Stimulated activated CD4-positive, alpha-beta T cell treated with anti-CD3 and anti-CD28 coated beads, Interleukin-4, amount 100 ng/mL, for 1 hour (primary cell): Measurements from ENCODE around the gene TRMU.
"Not testable (repeated sequence)": the region's sequence is repeated elsewhere in the genome, so short reads cannot be mapped to it uniquely, and the experiment has no call there.

Experiments used
- DNase-seq: peaks from one replicate; pipeline ENCODE4 v3.0.0-alpha.2; 2020

The TRMU gene

DNA sequence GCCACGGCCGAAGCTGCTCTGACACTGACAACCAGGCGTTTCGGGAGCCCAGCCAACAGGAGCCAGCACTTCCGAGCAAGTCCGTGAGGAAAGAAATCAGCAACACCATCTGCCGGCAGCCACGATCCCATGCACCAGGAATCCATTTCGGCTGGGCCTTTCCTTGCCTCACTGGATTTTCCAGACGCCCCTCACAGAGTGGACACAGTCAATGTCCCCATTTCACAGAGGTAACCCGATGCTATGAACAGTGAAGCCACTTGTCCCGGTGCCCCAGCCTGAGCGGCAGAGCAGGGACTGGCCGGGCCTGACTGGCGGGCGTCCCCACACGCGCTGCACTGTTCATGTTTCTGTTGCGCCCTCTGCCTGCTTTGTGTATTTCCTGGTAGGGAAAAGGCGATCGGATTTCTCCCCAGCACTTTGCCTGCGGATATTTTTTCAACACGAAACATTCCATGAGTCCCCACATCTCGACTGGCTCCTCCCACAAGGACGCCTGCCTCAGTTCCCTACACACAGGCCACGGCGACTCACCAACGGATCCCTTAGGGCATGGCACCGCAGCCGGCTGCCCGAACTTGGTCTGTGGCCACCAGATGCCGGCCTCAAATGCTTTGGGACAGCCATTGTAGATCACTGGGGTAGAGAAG is 55.3 kb downstream of the TRMU start:
- no peak for DNase-seq

DNA sequence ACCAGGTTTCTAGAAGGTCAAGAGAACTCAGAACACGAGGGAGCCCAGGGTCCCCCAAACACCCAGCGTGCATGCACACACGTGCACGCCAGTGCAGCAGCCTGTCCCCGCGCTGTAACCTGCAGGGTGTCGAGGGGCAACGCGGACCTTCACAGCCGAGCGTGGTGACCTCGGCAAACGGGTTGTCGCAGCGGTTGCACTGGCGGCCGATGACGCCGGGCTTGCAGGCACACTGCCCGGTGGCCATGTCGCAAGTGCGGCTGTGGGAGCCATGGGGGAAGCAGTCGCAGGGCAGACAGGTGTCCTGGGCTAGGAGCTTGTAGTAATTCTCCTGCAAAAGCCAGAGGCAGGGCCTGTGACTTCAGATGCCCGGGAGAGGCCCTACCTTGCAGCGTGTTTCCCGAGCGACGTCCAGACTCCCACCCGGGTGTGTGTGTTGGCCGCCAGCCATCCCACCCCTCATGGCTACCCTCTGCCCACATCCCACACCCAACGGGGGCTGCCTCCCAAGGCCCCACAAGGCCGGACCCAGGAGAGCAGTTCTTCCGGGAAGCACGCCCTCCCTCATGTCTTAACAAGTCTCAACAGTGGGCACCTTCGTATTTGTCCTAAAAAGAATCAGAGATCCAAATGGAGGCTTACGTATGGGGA is 56.1 kb downstream of the TRMU start:
- no peak for DNase-seq

DNA sequence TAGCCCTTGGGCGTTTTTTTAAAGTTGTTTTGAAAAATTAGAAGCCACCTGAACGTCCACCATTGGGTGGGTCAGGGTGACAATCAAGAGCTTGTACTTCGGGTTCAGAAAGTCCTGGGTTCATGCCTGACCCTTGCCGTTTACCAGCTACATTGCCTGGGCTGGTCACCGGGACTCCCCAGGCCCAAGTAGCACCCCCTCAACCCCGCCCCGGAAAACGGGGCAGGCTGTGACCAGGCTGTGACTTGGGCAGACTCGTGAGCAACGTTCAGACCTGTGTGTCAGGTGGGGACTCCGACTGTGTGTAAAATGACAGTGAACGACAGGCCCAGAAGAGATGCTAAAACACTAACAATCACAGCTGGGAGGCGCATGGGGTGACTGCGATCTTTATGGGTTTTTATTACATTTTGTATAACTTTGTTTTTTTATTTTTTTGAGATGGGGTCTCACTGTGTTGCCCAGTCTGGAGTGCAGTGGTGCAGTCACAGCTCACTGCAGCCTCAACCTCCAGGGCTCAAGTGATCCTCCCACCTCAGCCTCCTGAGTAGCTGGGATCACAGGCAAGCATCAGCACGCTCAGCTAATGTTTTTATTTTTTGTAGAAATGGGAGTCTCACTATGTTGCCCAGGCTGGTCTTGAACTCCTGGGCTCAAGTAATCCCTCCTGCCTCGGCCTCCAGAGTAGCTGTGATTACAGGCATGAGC is 56.8 kb downstream of the TRMU start:
- DNase-seq = no peak

DNA sequence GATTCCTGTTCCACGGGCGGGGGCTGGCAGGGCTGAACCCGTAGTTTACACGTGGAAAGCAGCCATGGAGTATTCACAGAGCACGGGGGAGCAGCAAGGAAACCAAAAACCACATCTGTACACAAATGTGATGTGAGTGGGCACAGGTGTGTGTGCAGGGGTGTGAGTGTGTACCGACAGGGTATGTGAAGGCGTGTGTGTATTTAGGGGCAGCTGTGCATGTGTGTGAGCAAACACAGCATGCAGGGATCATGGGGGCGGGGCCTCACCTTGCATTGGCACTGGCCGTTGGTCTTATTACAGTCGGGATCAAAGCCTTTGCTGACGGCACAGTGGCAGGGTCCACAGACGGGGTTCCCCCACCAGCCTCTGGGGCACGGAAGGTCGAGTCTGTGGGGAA is 58.4 kb downstream of the TRMU start:
- DNase-seq = no peak

DNA sequence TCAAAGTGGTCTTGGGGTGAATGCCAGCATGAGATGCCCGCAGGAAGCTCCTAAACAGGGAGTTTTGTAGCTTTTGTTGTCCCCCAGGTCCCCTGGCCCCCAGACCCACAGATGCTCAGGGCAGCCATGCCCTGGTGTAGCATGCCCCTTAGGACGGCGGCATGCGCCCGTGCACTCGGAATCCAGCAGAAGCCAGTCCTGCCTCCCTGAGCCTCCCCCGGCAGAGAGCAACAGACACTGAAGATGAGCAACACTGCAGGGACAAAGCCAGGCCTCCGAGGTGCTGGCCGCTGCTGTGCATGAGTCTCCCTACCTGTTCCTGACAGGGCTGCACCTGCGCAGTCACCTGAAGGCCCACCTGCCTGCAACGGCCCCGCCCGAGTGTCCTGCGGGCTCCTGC is 59.1 kb downstream of the TRMU start:
- DNase-seq = no peak

DNA sequence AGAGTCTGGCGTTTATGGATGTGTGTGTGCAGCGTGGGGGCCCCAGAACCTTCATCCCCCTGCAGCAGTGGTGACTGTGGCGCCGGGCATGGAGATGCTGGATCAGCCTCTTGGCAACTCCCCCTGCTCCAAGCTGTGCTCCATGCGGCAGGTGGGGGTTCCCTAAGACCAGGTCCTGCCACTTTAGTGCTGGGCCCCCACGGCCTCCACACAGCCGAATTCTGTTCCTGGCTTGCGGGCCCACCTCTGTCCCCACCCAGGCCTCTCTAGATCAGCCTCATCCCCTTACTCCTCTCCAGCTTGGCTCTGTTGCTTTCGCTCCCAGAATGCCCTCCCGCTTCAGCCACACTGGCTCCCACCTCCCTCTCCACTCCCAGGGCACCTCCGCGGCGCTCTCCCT is 59.6 kb downstream of the TRMU start:
- no peak for DNase-seq

DNA sequence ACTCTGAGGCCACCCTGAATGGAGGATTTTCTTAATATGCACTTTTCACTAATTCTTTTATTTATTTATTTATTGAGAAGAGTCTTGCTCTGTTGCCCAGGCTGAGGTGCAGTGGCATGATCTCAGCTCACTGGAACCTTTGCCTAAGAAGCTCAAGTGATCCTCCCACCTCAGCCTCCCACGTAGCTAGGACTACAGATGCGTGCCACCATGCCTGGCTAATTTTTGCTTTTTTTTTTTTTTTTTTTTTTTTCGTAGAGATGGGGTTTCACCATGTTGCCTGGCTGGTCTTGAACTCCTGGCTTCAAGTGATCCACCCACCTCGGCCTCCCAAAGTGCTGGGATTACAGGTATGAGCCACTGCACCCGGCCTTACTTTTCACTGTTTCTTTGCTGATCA is 61.5 kb downstream of the TRMU start:
- DNase-seq = not testable (repeated sequence)

DNA sequence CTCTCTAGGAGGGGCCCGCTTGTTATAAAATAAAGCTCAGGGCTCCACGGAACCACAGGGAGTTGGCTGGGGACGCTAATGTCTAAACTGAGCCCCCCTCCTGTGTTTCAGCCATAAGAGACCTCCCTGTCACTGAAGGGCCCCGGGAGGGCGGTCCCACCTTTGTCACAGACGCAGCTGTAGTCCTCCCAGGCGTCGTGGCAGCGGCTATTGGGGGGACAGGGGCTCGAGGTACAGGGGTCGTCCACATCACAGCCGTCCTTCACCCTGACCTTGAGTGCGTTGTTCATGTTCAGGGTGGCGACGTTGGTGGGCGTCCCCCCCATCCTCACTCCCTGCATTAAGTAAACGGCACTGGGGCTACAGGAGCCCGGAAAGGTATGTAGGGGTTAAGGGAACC is 62.0 kb downstream of the TRMU start:
- no peak for DNase-seq

DNA sequence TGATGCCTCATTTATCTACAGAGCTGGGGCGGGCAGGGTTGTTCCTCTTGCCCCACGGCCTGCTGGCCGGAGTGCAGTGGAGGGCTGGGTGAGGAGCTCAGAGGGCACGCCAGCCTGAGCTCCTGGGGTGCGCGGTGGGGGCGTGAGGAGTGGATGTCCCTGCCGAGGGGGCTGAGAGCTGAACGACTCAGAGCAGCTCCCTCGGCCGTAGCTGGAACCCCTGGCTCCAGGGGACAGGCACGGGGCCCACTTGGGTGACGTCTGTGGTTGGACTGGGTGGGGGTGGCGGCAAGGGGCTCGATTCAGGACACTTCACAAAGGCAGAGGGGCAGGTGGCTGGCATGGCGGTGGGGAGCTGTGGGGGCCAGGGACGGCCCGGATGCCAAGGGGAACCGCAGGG is 62.4 kb downstream of the TRMU start:
- no peak for DNase-seq

DNA sequence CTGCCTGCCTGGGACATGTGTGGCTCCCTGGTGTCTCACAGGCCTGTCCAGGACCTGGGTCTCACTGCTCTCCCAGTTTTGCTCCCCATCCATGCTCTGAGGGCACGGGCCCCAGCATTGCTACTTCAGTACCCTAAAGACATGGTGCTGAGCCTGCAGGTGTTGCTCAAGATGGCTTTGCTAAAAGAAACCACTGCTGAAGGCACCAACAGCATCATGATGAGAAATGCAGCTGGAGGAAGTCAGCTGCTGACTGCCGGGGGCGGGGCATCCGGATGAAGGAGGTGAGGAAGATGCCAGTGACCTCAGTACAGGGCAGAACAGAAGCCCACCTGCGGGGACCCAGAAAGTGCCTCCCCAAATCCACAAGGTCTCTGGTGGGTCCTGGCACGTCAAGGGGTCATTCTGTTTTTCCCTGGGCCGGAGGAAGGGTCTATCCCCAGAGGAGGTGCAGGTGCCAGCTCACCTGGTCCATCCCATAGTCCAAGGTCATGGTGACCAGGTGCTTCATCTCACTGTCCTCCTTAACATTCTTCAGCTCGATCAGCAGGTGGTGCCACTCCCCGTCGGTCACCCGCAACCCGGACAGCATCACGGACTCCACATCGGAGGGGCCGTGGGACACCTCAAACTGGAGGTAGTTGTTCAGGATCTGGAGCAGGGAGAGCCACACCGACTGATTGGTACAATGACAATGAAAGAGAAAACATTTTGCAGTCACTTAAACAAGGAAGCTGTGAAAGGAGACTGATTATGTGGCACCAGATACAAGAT is 63.9 kb downstream of the TRMU start:
- no peak for DNase-seq

DNA sequence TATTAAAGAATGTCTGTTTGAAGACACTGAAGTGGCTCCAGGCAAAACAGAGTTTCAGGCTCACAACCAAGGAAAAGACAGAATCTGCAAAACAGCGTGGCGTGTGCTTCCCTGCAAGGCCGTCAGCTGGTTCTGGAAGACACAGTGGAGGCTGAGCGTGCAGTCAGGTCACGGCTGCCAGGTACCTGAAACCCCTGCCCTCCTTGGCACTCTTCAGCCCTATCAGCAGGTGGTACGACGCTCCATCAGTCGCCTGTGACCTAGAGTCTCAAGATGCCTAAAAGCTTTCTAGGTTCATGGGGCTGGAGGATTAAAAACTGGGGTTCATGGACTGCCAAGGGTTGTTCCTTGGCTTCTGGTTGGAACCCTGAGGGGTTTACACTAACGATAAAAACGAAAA is 65.9 kb downstream of the TRMU start:
- DNase-seq = no peak

DNA sequence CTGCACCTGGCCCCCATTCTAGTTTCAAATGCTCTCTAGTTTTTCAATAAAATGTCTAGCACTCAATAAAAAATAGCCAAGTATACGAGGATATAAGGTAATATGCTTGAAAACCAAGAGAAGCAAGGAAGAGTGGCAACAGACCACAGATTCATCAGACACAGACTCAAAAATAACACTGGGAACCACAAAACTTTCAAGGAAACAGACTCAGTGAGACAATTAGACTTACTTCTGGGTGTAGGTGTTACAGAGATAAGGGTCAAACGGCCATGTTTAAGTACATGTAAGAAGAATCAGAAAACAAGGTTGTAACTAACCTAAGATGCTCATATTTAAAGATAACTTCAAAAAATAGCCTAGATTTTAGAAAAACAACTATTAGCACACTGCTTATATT is 67.0 kb downstream of the TRMU start:
- DNase-seq = no peak

DNA sequence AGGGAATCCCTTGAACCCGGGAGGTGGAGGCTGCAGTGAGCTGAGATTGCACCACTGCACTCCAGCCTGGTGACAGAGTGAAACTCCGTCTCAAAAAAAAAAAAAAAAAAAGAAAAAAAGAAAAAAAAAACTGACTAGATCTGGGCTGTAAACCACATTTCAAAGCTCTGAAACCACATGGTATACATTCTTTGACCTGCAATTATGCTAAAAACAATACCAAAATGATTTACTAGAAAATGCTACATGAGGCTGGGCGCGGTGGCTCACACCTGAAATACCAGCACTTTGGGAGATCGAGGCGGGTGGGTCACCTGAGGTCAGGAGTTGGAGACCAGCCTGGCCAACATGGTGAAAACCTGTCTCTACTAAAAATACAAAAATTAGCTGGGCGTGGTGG is 68.4 kb downstream of the TRMU start:
- DNase-seq = not testable (repeated sequence)

DNA sequence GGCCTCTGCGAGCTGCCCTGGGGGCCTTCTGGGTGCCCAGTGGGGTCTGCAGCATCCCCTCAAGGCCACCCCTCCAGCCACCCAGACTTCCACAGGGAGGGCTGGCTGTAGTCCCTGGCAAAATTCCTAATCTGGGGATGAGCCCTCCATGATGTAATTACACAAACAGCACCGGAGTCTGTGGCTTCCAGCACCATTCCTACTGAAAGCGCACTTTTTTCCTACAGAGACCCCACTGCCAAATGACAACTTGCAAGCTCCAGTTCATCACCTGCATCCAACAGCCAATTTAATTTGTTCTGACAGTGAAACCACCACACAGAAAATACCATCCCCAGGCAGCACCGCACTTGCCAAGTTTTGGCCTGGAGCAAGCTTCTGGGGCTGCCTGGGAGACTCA is 70.4 kb downstream of the TRMU start:
- no peak for DNase-seq

DNA sequence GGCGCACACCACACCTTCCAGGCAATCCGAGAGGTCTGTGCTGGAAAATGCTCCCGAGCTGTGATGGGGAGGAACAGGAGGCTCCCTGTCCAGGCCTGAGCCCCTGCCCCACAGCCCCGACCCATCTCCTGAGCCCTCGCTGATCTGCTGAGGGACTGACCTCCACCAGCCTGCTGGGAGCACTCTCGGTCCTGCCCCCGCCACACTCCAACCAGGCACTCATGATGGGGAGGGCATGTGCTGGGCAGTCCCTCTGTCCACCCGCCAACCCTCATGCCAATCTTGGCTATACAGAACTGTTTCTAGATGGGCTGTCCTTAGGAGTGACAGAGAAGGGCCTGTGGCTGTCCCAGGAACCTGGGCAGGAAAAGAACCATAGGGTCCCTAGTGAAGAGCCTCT is 70.8 kb downstream of the TRMU start:
- DNase-seq = no peak

DNA sequence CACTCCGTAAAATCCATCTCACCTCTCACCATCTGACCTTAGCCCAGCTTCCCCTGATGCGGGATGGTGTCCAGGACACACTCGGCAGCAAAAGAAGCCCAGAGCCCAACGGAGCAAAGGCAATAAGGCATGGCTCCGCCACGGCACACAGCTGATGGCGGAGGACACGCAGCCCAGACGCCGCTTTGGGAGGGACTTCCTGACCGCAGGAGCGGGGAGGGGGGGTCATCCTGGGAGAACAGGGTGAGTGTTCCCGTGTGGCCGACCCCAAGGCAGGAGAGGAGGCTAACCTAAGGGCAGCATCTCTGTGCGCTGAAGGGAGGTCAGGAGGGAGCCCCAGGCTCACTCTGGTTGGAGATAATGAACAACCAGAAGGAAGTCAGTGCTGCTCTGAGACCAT is 71.3 kb downstream of the TRMU start:
- DNase-seq = no peak
